ENCODE data around the gene TPGS2. TPM values are rescaled to one million over a fixed set of nuclear protein-coding genes. Genes with fewer than 3 reads are reported as not detected.

Gene TPGS2
- total RNA-seq, 1 donor from 2014 or later: 25.4 TPM

DNA sequence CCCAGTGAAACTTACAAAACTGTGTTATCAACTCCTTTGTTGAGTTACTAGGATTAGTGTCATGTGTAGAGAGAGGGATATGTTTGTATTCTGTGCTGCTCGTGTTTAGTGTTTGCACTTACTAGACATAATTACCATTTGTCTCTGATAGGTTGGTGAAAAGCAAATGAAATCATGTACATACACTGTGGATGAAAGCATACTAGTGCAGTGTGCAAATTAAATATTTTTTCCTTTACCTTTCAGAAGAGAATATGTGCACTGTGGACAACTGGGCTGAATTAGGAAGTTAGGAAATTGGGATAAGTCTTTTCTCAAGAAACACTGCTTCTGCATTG, 1.3 kb upstream of the TPGS2 start:
- Histone ChIP-seq H3K4me1 (peaks cover 30% of the 10 kb centered on the region), H3K27ac (replicated peaks) (peak overlapping the region; percentile 77), H3K36me3 (no peaks in the 10 kb centered on the region), H3K4me3 (peak overlapping the region; percentile 86), H3K9me3 (replicated peaks) (no peaks in the 10 kb centered on the region), H3K27me3 (ENCODE audit: low read depth) (no peaks in the 10 kb centered on the region)
- TF ChIP-seq, protein P1, sequence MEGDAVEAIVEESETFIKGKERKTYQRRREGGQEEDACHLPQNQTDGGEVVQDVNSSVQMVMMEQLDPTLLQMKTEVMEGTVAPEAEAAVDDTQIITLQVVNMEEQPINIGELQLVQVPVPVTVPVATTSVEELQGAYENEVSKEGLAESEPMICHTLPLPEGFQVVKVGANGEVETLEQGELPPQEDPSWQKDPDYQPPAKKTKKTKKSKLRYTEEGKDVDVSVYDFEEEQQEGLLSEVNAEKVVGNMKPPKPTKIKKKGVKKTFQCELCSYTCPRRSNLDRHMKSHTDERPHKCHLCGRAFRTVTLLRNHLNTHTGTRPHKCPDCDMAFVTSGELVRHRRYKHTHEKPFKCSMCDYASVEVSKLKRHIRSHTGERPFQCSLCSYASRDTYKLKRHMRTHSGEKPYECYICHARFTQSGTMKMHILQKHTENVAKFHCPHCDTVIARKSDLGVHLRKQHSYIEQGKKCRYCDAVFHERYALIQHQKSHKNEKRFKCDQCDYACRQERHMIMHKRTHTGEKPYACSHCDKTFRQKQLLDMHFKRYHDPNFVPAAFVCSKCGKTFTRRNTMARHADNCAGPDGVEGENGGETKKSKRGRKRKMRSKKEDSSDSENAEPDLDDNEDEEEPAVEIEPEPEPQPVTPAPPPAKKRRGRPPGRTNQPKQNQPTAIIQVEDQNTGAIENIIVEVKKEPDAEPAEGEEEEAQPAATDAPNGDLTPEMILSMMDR (IDR thresholded peaks at IDR 0.05; ENCODE audit: borderline replicate concordance): no peak
- intact Hi-C loops (cut with micrococcal nuclease): no loop called here
- no peak for DNase-seq

DNA sequence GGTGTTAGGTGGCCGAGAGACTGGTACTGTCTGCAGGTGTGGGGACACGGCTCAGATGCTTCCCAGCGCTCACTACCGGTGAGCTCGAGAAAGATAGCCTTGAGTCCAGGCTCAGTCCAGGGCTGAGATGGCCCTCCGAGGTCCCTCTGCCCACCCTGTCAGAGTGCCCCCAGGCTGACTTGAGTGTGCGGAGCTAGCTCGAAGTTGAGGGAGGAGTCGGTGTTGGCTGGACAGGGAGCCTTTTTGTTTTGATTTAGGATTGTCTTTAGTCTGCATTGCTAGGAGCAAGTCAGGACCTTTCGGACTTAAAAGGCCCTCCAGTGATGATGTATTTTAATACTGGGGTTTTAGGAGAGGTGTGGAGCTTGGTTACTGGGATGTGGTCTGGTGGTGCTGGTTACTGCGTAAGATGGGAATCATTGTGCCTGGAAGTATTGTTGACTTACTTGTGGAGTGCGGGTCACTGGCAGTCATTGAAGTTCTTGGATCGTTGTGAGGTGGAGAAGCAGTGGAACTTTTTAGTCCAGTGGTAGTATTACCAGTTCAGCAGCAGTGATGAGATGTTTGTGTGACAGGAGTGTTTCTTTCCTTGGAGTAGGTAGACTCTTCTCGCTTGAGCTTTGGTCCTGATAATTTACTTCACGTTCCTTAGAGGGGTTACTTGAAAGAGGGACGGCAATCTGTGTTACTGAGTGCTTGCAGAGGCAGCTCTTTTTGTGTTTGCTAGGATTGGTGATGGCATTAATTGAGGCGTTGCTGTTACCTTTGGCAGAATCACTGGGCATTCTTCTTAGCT, 758 bp upstream of the TPGS2 start:
- Histone ChIP-seq H3K27me3 (ENCODE audit: low read depth) (no peaks in the 10 kb centered on the region), H3K4me3 (peak overlapping the region; percentile 86), H3K9me3 (replicated peaks) (no peaks in the 10 kb centered on the region), H3K36me3 (no peaks in the 10 kb centered on the region), H3K4me1 (peaks cover 30% of the 10 kb centered on the region), H3K27ac (replicated peaks) (peak overlapping the region; percentile 77)
- TF ChIP-seq, protein P1 (IDR thresholded peaks at IDR 0.05; ENCODE audit: borderline replicate concordance): no peak
- DNase-seq: no peak
- intact Hi-C loops (cut with micrococcal nuclease): no loop called here

DNA sequence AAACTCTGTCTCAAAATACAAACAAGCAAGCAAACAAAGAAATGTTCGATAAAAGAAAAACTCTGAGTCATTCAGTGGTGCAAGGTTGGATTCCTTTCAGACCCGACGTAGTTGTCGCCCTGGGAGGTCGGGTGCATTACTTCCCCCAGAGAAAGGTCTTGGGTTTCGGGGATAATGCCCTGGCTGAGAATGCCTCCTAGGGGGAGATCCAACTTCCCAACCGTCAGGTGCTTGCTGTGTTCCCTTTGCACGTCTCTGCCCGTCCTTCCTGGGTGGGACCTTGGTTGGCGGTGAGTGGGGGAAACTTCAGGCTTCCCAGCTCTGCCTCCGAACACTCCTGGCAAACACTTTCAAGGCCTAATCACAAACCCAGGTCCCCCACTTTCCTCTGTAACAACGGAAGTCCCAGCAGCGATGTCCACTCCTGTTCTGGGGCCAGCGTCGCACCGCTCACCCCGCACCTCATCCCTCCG, 609 bp downstream of the TPGS2 start:
- TF ChIP-seq, protein P1 (IDR thresholded peaks at IDR 0.05; ENCODE audit: borderline replicate concordance): no peak

DNA sequence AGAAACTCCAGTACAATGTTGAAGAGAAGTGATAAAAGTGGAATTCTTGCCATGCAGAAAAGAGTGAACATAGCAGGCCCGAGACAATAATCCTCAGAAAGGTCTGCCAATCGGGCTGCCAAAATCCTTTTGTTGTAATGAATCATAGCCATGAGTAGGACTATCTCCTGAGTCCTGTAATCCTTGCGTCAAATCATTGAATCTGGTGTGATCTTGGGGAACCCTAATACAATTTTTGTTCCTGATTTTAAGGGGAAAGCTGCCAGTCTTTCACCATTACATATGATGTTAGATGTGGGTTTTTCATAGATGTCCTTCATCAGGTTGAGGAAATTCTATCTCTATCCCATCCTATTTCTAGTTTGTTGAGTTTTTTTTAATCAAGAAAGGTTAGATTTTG, 2.2 kb downstream of the TPGS2 start:
- no peak overlapping the region for H3K27ac ChIP-seq (replicated peaks)
- no peak for DNase-seq
- no peaks in the 10 kb centered on the region for H3K27me3 ChIP-seq (ENCODE audit: low read depth)
- peaks cover 30% of the 10 kb centered on the region for H3K4me1 ChIP-seq
- no peaks in the 10 kb centered on the region for H3K9me3 ChIP-seq (replicated peaks)
- intact Hi-C loops (cut with micrococcal nuclease): no loop called here
- no peak overlapping the region for H3K4me3 ChIP-seq
- peaks cover 8% of the 10 kb centered on the region for H3K36me3 ChIP-seq
- TF ChIP-seq, protein P1 (IDR thresholded peaks at IDR 0.05; ENCODE audit: borderline replicate concordance): no peak

More for the DNA sequence above, 609 bp downstream of the TPGS2 start:
- Histone ChIP-seq H3K36me3 (peaks cover under 1% of the 10 kb centered on the region), H3K4me1 (peaks cover 30% of the 10 kb centered on the region), H3K4me3 (peak overlapping the region; percentile 86), H3K9me3 (replicated peaks) (no peaks in the 10 kb centered on the region), H3K27ac (replicated peaks) (peak overlapping the region; percentile 77), H3K27me3 (ENCODE audit: low read depth) (no peaks in the 10 kb centered on the region)
- DNase-seq: no peak
- intact Hi-C loops (cut with micrococcal nuclease): no loop called here

DNA sequence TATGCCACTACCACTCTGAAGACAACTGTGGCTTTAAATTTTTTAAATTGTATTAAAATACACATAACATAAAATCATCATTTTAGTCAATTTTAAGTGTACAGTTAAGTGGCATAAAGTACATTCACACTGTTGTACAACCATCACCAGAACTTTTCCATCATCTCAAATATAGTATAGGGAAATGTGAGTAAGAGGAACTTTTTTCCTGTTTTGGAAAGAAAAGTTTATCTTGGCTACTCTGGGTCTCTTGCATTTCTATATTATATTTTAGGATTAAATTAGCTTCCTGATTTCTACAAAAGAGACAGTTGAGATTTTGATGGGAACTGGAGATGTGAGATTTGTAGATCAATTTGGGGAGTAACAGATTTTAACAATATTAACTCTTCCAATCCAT, 3.3 kb downstream of the TPGS2 start:
- Histone ChIP-seq H3K27me3 (ENCODE audit: low read depth) (no peaks in the 10 kb centered on the region), H3K27ac (replicated peaks) (no peak overlapping the region), H3K36me3 (peaks cover 8% of the 10 kb centered on the region), H3K4me3 (no peak overlapping the region), H3K4me1 (peaks cover 29% of the 10 kb centered on the region), H3K9me3 (replicated peaks) (no peaks in the 10 kb centered on the region)
- DNase-seq: no peak
- intact Hi-C loops (cut with micrococcal nuclease): no loop called here
- TF ChIP-seq, protein P1 (IDR thresholded peaks at IDR 0.05; ENCODE audit: borderline replicate concordance): no peak

All from left ventricle myocardium inferior (tissue), 1 donor.